ENCODE results near the gene MRPL46.
"Not testable (repeated sequence)": the region's sequence is repeated elsewhere in the genome, so short reads cannot be mapped to it uniquely, and the experiment has no call there.

MRPL46 gene

DNA sequence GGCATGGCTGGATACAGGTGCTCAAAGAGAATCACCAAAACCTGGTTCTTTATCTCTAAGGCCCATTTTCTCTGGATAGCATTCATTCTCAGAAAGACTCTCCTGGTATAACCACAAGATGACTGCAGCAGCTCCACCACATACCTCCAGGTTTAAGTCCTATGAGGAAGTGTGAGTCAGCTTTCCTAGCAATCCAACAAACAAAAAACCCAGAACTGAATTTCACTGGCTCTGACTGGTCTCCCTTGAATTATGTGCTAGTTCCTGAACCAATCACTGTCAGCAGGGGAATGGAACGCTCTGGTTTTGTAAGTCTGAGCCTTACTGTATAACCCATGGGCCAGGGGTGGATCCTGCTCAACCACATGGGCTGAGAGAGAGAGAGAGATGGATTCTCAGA, 27.2 kb downstream of the MRPL46 start:
- no peak for DNase-seq

DNA sequence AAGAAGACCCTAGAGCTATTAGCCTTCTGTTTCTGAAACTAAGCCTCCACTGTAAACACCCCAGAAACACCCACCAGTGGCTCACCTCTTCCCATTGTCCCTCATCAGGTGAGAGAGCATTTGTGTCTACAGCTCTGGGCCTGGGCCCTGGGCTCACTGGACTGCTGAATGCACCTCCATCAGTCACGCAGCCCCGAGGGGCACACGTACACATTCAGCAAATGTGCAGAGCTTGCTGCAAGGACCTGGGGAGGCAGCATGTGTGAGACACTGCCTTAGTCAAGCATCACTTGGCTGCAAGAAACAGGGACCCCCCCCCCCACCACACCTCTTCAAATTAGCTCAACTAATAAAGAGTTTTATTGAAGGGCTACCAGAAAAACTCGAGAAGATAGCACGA, 29.0 kb downstream of the MRPL46 start:
- no peak for DNase-seq

DNA sequence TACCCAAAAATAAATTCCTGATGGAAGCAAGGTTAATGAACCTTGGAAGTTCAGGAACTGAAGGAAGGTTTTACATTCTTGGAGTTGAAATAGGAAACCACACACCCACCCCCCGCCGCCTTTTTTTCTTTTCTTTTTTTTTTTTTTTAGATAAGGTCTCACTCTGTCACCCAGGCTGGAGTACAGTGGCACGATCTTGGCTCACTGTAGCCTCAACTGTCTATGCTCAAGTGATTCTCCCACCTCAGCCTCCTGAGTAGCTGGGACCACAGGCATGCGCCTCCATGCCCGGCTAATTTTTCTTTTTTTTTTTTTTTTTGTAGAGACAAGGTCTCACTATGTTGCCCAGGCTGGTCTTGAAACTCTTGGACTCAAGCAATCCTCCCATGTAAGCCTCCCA, 33.1 kb downstream of the MRPL46 start:
- DNase-seq: not testable (repeated sequence)

DNA sequence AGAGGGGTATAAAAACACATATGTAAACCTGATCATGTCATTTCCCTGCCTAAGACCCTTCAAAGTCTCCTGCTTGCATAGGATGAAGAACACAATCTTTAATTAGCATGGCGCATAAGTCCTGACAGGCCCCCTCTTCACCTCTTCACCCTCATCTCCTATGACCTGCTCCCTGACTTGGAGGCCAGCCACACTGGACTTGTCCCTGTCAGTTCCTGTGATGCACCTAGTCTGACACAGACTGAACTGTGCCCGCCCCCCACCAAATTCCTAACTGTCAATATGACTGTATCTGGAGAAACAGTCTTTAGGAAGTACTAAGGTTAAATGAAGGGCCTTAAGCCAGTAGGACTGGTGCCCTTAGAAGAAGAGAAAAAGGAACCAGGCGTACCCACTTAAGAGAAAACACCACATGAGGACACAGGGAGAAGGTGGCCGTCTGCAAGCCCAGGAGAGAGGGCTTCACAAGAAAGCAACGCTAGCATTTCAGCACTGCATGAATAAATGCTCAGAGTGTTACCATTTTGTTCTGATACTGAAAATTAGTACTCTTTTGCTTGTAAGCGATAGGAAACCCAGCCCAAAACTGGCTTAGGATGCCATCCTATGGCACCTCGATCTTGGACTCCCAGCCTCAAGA, 34.0 kb downstream of the MRPL46 start:
- no peak for DNase-seq

DNA sequence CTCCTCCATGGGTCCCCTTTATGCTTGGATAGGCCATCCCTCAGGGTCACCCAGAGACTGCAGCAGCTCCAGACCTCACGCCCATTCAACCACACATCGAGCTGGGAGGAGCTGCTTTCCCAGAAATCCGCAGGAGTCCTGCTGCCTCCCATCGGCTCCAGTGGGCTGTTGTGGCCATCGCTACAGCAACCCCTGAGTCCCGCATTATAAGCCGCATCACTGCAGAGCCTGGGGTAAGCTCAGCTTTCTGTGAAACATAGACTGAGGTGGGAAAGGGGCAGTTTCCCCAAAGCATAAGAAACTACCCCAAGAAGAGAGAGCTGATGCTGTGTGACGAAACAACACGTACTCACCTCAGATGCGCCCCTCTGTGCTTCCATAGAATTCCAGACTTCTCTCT, 35.7 kb downstream of the MRPL46 start:
- no peak for DNase-seq

DNA sequence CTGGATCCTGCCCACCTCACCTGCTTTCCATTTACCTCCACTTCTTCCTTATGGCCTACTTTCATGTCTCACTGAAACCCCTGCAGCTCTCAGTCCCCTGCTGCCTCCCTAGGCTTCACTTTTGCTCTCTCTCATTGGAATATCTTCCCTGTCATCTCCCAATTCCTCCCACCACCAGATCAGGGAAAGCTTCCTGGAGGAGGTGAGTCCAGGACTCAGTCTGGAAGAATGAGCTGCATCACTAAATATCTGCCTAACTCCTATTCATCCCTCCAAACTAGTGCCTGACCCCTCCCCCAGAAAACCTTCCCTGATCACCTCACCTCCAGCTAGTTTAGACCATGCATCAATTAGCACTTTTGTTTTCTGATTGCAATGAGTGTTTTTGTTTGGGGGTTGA, 37.1 kb downstream of the MRPL46 start:
- DNase-seq: no peak

DNA sequence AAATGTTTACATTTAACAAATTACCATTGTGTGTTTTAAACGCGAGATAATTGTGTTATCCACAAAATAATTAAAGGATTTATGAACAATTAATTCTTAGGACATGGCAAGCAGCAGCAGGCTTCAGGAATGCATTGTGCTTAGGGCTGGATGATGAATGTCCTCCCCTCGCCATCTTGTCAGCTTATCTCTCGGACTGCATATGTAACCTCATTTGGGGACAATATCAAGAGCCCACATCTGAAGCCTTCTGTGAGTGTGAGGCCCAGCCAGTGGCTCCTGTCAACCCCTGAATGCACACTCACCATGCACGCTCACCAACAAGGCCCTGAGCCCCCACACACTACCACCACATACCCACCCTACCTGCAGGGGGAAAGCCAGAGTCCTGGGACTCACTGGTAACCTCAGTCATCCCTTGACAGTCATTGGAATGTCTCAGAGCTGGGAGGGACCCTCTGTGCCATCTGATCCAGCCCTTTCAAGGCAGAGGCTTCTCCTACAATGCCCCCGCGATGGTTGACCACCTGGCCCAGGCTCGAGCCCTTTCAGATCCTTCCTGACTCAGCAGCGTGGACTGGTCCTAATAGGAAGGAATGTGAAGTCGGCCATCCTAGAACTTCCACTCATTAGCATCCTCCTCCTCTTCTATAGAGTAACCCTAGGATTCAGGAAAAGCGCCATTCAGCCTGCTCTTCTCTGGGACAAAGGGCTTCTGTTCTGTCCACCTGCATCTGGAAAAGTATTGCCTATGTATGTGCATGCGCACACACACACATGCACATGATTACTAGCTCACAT, 38.2 kb downstream of the MRPL46 start:
- no peak for DNase-seq

DNA sequence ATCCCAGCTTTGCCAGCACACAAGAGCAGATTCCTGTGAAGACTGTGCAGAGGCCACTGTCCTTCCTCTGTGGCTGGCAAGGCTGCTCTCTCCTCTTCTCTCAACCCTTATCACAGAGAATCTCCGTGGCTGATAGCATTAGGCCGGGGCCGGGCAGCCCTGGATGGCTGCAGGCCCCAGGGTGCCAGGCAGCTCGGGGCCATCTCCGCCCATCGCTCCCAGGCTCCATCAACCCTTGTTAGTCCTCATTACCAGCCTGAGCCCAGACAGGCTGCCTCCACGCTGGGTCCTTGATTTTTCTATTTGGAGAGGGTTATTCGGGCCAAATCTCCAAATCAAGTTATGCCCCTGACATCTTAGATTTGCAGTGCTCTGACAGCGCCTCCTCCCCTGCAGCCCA, 39.1 kb downstream of the MRPL46 start:
- no peak for DNase-seq

DNA sequence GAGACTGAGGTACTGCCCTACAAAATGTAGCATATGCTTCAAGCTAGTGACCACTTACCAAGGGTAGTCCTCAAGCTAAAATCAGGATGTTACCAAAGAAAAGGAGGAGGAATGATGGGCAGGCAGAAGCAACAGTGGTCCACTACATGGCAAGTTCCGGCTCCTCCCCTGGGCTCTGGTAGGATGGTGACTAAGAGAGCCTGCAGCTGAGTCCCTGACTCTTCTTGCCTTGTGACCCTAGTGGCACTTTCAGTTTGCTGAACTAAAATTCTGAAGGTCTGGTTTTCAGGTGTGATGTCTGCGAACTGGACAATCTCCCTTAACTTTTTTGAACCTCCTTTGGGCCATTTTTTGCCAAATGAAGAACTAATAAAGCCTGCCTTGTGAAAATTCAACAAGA, 40.9 kb downstream of the MRPL46 start:
- DNase-seq: no peak

DNA sequence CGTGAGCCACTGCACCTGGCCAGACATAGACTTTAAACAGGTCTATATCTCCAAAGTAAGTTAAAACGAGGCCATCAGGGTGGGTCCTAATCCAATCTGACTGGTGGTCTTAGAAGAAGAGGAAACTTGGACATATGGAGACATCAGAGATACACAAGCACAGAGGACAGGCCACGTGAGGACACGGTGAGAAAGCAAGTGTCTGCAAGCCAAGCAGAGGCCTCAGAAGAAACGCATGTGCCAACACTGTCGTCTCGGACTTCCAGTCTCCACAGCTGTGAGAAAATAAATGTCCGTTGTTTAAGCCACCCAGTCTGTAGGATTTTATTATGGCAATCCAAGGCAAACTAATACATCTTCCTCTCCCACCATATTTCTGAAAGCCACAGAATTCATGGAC, 43.9 kb downstream of the MRPL46 start:
- no peak for DNase-seq

DNA sequence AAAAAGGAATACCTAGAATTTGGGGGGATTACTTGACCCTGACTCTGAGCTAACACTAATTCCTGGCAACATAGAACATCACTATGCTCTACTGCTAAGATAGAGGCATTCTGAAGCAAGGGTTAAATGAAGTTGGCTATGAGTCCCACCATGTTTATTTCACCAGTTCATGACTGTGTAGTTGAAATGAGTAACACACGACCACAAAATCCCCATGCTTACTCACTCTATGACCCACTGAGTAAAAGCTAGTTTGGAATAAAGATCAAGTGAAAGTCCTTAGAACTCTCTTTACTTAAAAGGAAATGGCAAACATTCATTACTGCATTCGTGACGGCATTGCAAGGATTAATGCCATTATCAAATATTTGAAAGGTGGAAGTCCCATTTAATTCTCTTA, 47.4 kb downstream of the MRPL46 start:
- no peak for DNase-seq
